ENCODE results near the gene PLA2G4F. TPM values are rescaled to one million over a fixed set of nuclear protein-coding genes. Genes with fewer than 3 reads are reported as not detected.

Gene PLA2G4F
- total and polyA plus RNA-seq, 10 of the 15 experiments (the other 5 are each of a cell fraction or from before 2014, with no cell fraction given) = not detected

- TF ChIP-seq BCLAF1 (IDR thresholded peaks at IDR 0.05) = no peak
- TF ChIP-seq TCF3 (IDR thresholded peaks at IDR 0.05; ENCODE audit: borderline replicate concordance, insufficient read depth, low read depth, low read length) = no peak
- TF ChIP-seq ATF2 (IDR thresholded peaks at IDR 0.05; ENCODE audit: low read length) = no peak
- TF ChIP-seq RELB (IDR thresholded peaks at IDR 0.05; ENCODE audit: low read depth) = no peak
Observed at GRCh38 chr15:42152196-42152920, 4.1 kb downstream of the PLA2G4F start (continued).

- POLR2A ChIA-PET = no interaction called here
- intact Hi-C loops (cut with micrococcal nuclease; ENCODE audit: unreplicated experiment) = no loop called here
- no peak for TF ChIP-seq FOS (IDR thresholded peaks at IDR 0.05; ENCODE audit: borderline replicate concordance, extremely low read depth, insufficient read length)
- TF ChIP-seq RAD51 (IDR thresholded peaks at IDR 0.05) = no peak
- TF ChIP-seq ZZZ3 (IDR thresholded peaks at IDR 0.05; ENCODE audit: control insufficient read depth, insufficient read length, low read depth) = no peak
- no peak for TF ChIP-seq EGR1 (IDR thresholded peaks at IDR 0.05; ENCODE audit: borderline replicate concordance in 1 of 2, low read depth in 2 of 2, low read length in 2 of 2)
- no peak for TF ChIP-seq RELA (IDR thresholded peaks at IDR 0.05; ENCODE audit: borderline replicate concordance, partially characterized antibody)
- TF ChIP-seq HDGF (IDR thresholded peaks at IDR 0.05) = no peak
- no peak for TF ChIP-seq ZBTB40 (IDR thresholded peaks at IDR 0.05; ENCODE audit: borderline replicate concordance)
Observed at GRCh38 chr15:42151736-42152135, 4.7 kb downstream of the PLA2G4F start.

More at GRCh38 chr15:42151736-42152135, 4.7 kb downstream of the PLA2G4F start:
- H4K20me1 ChIP-seq (ENCODE audit: control insufficient read depth, insufficient read depth) = no peaks in the 10 kb centered on the region
- H3K4me2 ChIP-seq (ENCODE audit: control insufficient read depth, insufficient read depth) = no peak overlapping the region
- DNase-seq (ENCODE audit: low read depth, low spot score) = no peak
- H2AFZ ChIP-seq (ENCODE audit: control insufficient read depth, low read depth, low read length) = no peak overlapping the region
- H3K4me1 ChIP-seq (ENCODE audit: control insufficient read depth, insufficient read depth, low read length) = no peaks in the 10 kb centered on the region
- H3K4me3 ChIP-seq = no peak overlapping the region
- H3K27me3 ChIP-seq (replicated peaks in 1 of 2; ENCODE audit: control insufficient read depth in 2 of 2, insufficient read depth in 2 of 2, low read length in 1 of 2) = no peaks in the 10 kb centered on the region
- WGBS (ENCODE audit: insufficient coverage, insufficient replicate concordance, low lambda C conversion rate, missing lambda C conversion rate) = 36% methylated on average over 4 of the region's 4 CpGs
- no peaks in the 10 kb centered on the region for H3K9me3 ChIP-seq (replicated peaks; ENCODE audit: control insufficient read depth, insufficient read depth, low read length)
- in situ Hi-C loops (cut with MboI) = no loop called here
- H3K36me3 ChIP-seq (ENCODE audit: control insufficient read depth in 2 of 2, insufficient read depth in 2 of 2, low read length in 1 of 2) = no peaks in the 10 kb centered on the region
- ChIA-PET CTCF (no interaction called here), RAD21 (ENCODE audit: unreplicated experiment) (no interaction called here), SMC1A (ENCODE audit: uncharacterized antibody, unreplicated experiment) (no interaction called here)
- BruUV-seq (replicated peaks) = no TSS peak
- no peaks in the 10 kb centered on the region for H3K79me2 ChIP-seq (ENCODE audit: control insufficient read depth, insufficient read depth, low read length)
- no peak overlapping the region for H3K9ac ChIP-seq (ENCODE audit: control insufficient read depth, insufficient read depth, low read length)
- no peak overlapping the region for H3K27ac ChIP-seq (ENCODE audit: control insufficient read depth, insufficient read depth)
- ATAC-seq = no peak
- no peak for FAIRE-seq

All from GM12878 (cell line).